HG02938 (cell line): Measurements from ENCODE around the gene RGS4.

Experiments
- ATAC-seq: cut with Tn5 transposase; IDR thresholded peaks from one replicate; pipeline ENCODE4 v1.9.1; 2021; ENCODE audit warnings: mild to moderate bottlenecking, moderate library complexity; ENCODE audit not compliant: unreplicated experiment

RGS4 gene

GRCh38 chr1:163094589-163094988, 25.4 kb downstream of the RGS4 start:
- no peak for ATAC-seq

GRCh38 chr1:163095213-163095612, 26.1 kb downstream of the RGS4 start:
- ATAC-seq, result no peak

DNA sequence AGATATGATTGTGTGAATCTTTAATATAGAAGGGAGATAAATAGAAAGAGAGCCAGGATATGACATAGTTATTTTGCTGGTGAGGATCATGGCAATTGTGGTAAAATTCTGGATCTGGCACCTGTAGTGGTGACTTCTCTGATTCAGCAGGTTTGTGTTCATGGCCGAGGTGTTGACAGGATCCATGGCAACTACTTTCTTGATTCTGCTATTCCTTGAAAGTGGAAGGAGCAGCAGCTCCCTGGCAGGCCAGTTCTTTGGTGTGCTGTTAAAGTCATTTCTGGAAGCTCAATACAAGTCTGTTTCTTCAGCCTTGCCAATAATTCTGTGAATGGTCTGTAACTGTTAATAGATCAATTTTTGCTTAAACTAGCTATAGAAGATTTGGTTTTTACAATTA, 33.4 kb downstream of the RGS4 start:
- ATAC-seq, result no peak

DNA sequence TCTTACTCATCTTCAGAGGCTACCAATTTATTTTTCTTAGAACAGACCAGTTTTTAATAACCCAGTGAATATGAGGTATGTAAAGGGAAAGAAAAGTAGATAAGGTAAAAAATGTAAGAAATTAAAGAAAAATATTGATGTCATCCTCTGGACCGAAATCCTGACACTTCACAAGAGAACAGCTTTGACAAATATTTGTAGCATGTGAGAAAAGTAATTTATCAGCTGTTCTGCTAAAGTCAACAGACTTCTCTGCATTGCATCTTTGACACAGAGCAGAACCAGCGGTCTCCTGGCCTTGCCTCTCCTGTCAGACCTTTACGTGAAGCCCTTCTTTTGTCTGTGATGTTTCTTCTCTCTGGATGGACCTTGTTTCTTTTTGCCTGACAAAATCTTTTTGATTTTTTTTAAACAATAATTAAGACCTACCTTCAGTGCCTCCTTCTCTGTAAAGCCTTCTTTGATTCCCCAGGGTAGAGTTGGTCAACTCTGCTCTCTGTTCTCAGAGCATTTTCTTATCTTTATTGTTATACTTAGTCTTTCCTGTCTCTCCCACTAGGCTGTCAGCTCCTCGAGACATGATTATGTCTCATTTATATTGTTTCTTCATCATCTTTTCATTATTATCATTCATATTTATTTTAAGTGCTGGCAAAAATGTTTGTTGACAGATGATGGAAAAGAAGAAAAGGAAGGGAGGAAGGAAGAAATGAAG, 35.4 kb downstream of the RGS4 start:
- ATAC-seq, result no peak

- no peak for ATAC-seq
These were observed 37.3 kb downstream of the RGS4 start for GRCh38 chr1:163106364-163106987.

GRCh38 chr1:163107655-163108054, 38.5 kb downstream of the RGS4 start:
- ATAC-seq, result no peak

- no peak for ATAC-seq
These were observed 46.7 kb downstream of the RGS4 start for GRCh38 chr1:163115887-163116286.

DNA sequence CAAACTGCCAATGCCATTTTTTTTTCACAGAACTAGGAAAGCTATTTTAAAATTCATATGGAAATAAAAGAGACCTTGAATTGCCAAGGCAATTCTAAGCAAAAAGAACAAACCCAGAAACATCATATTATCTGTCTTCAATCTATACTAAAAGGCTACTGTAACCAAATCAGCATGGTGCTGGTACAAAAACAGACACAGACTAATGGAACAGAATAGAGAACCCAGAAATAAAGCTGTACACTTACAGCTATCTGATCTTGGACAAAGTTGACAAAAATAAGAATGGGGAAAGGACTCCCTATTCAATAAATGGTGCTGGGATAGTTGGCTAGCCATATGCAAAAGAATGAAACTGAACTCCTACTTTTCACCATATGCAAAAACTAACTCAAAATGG, 50.5 kb downstream of the RGS4 start:
- no peak for ATAC-seq

GRCh38 chr1:163120372-163120771, 51.2 kb downstream of the RGS4 start:
- no peak for ATAC-seq

DNA sequence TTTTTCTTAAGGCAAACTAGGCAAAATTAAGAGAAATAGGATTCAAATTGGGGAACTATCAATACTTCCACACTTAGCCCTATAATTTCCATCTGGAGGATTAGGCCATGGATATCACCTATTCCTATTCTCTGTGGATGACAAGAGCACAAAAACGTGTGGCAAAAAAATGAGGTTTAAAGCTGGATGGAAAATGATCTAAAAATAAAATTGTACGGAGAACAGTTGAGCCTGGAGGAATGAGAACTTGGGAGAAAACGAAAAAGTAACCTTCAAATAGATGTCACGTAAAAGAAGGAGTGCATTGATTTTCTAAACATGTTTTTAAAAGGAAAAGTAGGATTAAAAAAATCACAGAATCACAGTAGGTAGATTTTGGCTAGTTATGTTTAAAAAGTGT, 55.7 kb downstream of the RGS4 start:
- ATAC-seq, result no peak
